Ishikawa (cell line): ENCODE data around the gene ETFRF1.

ENCODE experiments used
- EP300 ChIP-seq: IDR thresholded peaks from 2 replicates; pipeline ENCODE4 v1.6.1; 2012; ENCODE audit warnings: borderline replicate concordance
- MAX ChIP-seq: IDR thresholded peaks from 2 replicates; pipeline ENCODE4 v1.6.1; 2012
- REST ChIP-seq: IDR thresholded peaks from 2 replicates; pipeline ENCODE4 v1.6.1; 2012; ENCODE audit warnings: low read depth, mild to moderate bottlenecking

GRCh38 chr12:25248137-25248536 lies 53.1 kb downstream of the ETFRF1 start:
- no peak for TF ChIP-seq EP300
- TF ChIP-seq MAX: no peak
- TF ChIP-seq REST: no peak
